Breast epithelium (tissue), 3 donors: ENCODE results near the gene ROBO2.

Experiments
- POLR2A ChIP-seq: fragments of 450-650 bp; IDR thresholded peaks from one replicate; pipeline ENCODE4 v1.6.1; 2016; ENCODE audit warnings: antibody characterized with exemption, mild to moderate bottlenecking, moderate library complexity
- POLR2AphosphoS5 ChIP-seq, 3 donors: sonication (generic); formaldehyde crosslinking; IDR thresholded peaks; one replicate each; pipeline ENCODE4 v1.6.1; 2017; ENCODE audit warnings: antibody characterized with exemption in 3 of 3
- TF ChIP-seq, protein P1 (sequence below), 3 donors: fragments of 450-650 bp; IDR thresholded peaks; one replicate each; pipeline ENCODE4 v1.5.1; 2016 to 2017; ENCODE audit warnings: antibody characterized with exemption in 3 of 3, mild to moderate bottlenecking in 3 of 3, moderate library complexity in 3 of 3

DNA sequence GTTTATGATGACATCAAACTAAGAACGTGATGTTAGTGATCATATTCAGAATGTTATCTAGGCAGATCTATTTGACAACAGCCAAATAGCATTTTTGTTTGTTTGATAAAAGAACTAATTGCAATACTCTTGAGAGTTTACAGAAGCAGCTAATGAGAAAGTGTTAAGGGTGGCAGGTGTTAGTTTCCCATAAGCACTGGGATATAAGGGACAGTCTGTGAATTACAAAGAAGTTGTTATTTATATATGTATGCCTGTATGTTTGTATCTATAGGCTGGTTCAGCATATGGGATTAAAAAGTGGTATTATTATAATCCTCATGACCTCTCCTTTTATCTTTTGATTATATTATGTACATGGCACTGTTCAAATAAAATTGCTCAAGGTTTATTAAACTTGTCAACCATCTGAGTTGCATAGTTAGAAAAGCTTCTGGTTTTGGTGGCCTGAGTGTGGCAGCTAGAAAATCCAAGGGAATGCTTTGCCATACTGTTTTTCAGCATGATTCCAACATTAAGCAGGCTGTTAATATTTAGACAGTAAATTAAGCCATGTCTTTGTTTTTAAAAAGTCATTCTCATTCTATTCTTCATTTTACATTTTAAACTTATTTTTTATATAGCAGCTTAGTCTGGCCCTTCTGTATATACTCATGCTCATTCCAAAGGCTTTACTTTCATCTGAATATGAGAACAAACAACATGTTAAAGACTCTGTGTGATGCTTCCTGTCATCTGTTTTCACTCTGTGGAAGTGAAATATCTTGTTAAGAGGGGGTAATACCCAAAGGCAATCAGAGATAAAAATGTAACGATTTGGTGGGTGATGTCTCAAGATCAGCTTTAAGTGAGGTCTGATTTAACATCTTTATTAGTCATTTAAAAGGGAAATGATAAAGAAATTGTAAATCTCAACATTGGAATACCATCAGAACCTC, 13.1 kb downstream of the ROBO2 start:
- TF ChIP-seq, protein P1, sequence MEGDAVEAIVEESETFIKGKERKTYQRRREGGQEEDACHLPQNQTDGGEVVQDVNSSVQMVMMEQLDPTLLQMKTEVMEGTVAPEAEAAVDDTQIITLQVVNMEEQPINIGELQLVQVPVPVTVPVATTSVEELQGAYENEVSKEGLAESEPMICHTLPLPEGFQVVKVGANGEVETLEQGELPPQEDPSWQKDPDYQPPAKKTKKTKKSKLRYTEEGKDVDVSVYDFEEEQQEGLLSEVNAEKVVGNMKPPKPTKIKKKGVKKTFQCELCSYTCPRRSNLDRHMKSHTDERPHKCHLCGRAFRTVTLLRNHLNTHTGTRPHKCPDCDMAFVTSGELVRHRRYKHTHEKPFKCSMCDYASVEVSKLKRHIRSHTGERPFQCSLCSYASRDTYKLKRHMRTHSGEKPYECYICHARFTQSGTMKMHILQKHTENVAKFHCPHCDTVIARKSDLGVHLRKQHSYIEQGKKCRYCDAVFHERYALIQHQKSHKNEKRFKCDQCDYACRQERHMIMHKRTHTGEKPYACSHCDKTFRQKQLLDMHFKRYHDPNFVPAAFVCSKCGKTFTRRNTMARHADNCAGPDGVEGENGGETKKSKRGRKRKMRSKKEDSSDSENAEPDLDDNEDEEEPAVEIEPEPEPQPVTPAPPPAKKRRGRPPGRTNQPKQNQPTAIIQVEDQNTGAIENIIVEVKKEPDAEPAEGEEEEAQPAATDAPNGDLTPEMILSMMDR (IDR thresholded peaks at IDR 0.05): no peak
- TF ChIP-seq POLR2A: no peak
- no peak for TF ChIP-seq POLR2AphosphoS5 (IDR thresholded peaks at IDR 0.05)
